NOMO-1 (cell line): ENCODE measurements around the gene ALCAM.

Experiments
- DNase-seq, 2 experiments: peaks; one replicate each; lab custom pipeline; 2025; ENCODE audit not compliant: unreplicated experiment in 2 of 2; lab: John Stamatoyannopoulos, UW

Gene ALCAM

GRCh38 chr3:105355408-105356061 lies 11.2 kb upstream of the ALCAM start:
- DNase-seq: peak in 1 of 2 experiments; percentile 21

- DNase-seq: no peak
Measured at GRCh38 chr3:105356396-105356795, 10.3 kb upstream of the ALCAM start.

- DNase-seq: no peak
Measured at GRCh38 chr3:105356988-105357387, 9.7 kb upstream of the ALCAM start.

GRCh38 chr3:105359098-105359762 lies 7.5 kb upstream of the ALCAM start:
- peak in 1 of 2 experiments; percentile 24 for DNase-seq

GRCh38 chr3:105360003-105360402 lies 6.7 kb upstream of the ALCAM start:
- no peak for DNase-seq

- DNase-seq: peak in 1 of 2 experiments; percentile 16
Measured at GRCh38 chr3:105362021-105362665, 4.6 kb upstream of the ALCAM start.

- DNase-seq: no peak
Measured at GRCh38 chr3:105364128-105364527, 2.6 kb upstream of the ALCAM start.

- no peak for DNase-seq
Measured at GRCh38 chr3:105365081-105365390, 1.7 kb upstream of the ALCAM start.

- no peak for DNase-seq
Measured at GRCh38 chr3:105365391-105366325, 1.1 kb upstream of the ALCAM start.

GRCh38 chr3:105367063-105367405 lies 325 bp downstream of the ALCAM start:
- DNase-seq: no peak

GRCh38 chr3:105367406-105368213 lies 901 bp downstream of the ALCAM start:
- DNase-seq: peak; percentile 94 to 96

GRCh38 chr3:105368566-105369499 lies 2.1 kb downstream of the ALCAM start:
- DNase-seq: peak; percentile 75 to 84

GRCh38 chr3:105369500-105370371 lies 3.0 kb downstream of the ALCAM start:
- DNase-seq: peak; percentile 53 to 83

- no peak for DNase-seq
Measured at GRCh38 chr3:105373383-105373782, 6.7 kb downstream of the ALCAM start.

GRCh38 chr3:105375750-105376511 lies 9.2 kb downstream of the ALCAM start:
- no peak for DNase-seq

GRCh38 chr3:105377716-105378115 lies 11.0 kb downstream of the ALCAM start:
- DNase-seq: no peak

- DNase-seq: no peak
Measured at GRCh38 chr3:105385179-105385578, 18.5 kb downstream of the ALCAM start.
